Skeletal muscle tissue (tissue), 4 donors: ENCODE results near the gene TRAF1. TPM values are rescaled to one million over a fixed set of nuclear protein-coding genes. Genes with fewer than 3 reads are reported as not detected.
A peak's percentile ranks its signal among the peaks of the same experiment; 100 is the strongest.

Source experiments
- H3K27ac ChIP-seq: one replicate; pipeline ENCODE4 v1.7.0; 2013; ENCODE audit warnings: mild to moderate bottlenecking, low read depth, low read length, inconsistent platforms
- H3K27me3 ChIP-seq, 3 donors: one replicate each; pipeline ENCODE4 v1.7.0; 2013; ENCODE audit warnings: low read length in 3 of 3; ENCODE audit not compliant: control insufficient read depth in 3 of 3, insufficient read depth in 3 of 3
- H3K36me3 ChIP-seq, 3 donors: one replicate each; pipeline ENCODE4 v1.7.0; 2013; ENCODE audit warnings: low read length in 3 of 3; ENCODE audit not compliant: control insufficient read depth in 3 of 3, insufficient read depth in 3 of 3
- H3K4me1 ChIP-seq, 3 donors: one replicate each; pipeline ENCODE4 v1.7.0; 2013; ENCODE audit warnings: low read length in 3 of 3, mild to moderate bottlenecking in 3 of 3; ENCODE audit not compliant: control insufficient read depth in 3 of 3, insufficient read depth in 3 of 3
- H3K4me3 ChIP-seq, 3 donors: one replicate each; pipeline ENCODE4 v1.7.0; 2013; ENCODE audit warnings: low read length in 3 of 3
- H3K9ac ChIP-seq, 3 donors: one replicate each; pipeline ENCODE4 v1.7.0; 2013; ENCODE audit warnings: low read length in 3 of 3, mild to moderate bottlenecking in 3 of 3, moderate library complexity in 2 of 3, low read depth in 1 of 3
- H3K9me3 ChIP-seq, 3 donors: one replicate each; pipeline ENCODE4 v1.7.0; 2013; ENCODE audit warnings: low read length in 3 of 3; ENCODE audit not compliant: control insufficient read depth in 3 of 3
- total RNA-seq: library from RNA; depleted of rRNA; stranded (reverse); fragments of >200 nt; gene quantifications from one replicate; pipeline ENCODE4 v1.2.3, GENCODE V29; 2014
- donor health status: Osteomylitis.

Gene TRAF1
- total RNA-seq, 1 donor from 2014 or later, result 2.1 TPM

DNA sequence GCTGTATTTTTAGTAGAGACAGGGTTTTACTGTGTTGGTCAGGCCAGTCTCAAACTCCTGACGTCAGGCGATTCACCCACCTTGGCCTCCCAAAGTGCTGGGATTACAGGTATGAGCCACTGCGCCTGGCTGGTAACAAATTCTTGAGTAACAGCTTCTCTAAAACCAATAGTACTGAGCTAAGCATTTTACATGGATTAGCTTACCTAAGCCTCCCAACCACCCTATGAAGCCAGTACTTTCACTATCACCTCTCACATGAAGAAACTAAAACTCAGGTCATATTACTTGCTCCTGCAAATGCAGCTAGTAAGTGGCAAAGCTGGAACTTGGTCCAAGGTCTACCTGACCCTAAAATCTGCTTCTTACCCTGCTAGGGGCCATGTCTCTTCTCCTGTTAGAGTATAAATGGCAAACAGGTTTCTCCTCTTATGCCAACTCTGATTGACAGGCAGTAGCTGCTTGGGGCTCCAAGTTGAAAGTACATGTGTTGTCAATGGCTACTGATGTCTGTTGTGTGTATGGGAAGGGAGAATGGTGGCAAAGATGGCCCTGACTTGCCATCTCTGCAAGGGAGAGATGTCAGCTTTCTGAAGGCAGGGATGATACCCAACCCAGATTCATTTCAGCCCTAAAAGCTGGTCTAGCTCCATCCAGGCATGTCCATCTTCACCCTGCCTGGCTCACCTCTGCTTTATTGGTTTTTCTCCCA, 53.6 kb downstream of the TRAF1 start:
- no peak overlapping the region for H3K9ac ChIP-seq

DNA sequence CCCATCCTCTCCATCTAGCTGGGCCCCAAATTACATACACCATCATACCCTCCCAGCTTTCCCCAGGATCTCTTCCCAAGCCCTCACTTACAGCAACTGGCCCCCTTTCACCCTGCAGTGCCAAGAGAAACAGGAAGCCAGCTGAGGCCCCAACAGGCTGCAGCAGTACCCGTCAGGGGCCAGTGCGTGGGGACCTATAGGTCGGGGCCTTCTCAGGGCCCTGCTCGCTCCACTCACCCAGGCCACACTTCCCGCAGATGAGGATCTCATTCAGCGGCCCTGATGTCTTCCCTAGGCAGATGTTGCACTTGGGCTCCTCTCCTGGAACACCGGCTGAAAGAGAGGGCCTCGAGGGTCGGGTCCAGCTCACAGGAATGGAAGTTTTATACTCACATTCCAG, 56.4 kb downstream of the TRAF1 start:
- H3K27ac ChIP-seq, result no peak overlapping the region
- H3K9me3 ChIP-seq, result no peaks in the 10 kb centered on the region
- H3K36me3 ChIP-seq, result peaks cover 0 to 7% (median 7%) of the 10 kb centered on the region in 3 donors
- peaks cover 7 to 20% (median 11%) of the 10 kb centered on the region in 3 donors for H3K4me1 ChIP-seq
- no peak overlapping the region for H3K9ac ChIP-seq
- H3K27me3 ChIP-seq, result no peaks in the 10 kb centered on the region
- H3K4me3 ChIP-seq, result no peak overlapping the region

More for the DNA sequence above, 53.6 kb downstream of the TRAF1 start:
- Histone ChIP-seq H3K27ac (no peak overlapping the region), H3K4me3 (no peak overlapping the region), H3K27me3 (peaks cover 0 to 6% (median 5%) of the 10 kb centered on the region in 3 donors), H3K4me1 (peaks cover 5 to 25% (median 17%) of the 10 kb centered on the region in 3 donors), H3K36me3 (peaks cover 0 to 2% (median 0%) of the 10 kb centered on the region in 3 donors), H3K9me3 (no peaks in the 10 kb centered on the region)

DNA sequence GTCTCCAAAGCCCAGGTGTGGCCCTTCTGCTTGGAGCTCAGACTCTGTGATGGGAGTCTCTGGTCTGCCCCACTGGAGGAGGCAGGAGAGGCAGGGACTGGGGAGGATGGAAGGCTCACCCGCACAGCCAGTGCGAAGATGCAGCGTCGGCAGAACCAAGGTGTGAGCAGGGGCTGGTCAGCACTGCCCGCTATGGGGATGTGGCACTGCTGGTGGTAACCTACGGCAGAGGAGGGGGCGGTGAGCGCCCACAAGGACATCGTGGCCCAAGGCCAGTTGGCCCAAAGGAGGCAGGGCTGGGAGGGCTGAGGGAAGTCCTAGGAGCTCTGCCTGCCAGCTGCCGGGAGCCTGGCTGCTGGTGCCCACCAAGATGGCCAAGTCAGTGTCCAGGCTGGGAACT, 56.9 kb downstream of the TRAF1 start:
- Histone ChIP-seq H3K9ac (peak overlapping the region in 1 of 3 donors; percentile 79), H3K27ac (peak overlapping the region; percentile 66)

DNA sequence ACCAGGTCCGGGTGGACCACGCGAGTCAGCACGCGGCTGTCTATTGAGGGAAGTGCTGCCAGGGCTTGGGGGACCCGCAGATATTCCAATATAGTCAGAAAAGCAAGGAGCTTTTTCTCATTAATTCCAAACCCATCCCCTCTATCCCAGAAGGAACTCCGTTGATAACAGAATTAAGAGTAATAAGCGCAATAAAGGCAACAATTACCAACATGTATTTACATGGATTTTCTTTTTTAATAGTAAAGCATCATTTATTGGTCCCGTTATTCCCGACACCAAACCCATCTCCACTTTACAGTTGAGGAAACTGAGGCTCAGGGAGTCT, 57.3 kb downstream of the TRAF1 start:
- peaks cover 9 to 21% (median 11%) of the 10 kb centered on the region in 3 donors for H3K4me1 ChIP-seq
- peak overlapping the region; percentile 68 to 79 (median 78) for H3K9ac ChIP-seq
- no peaks in the 10 kb centered on the region for H3K27me3 ChIP-seq
- H3K36me3 ChIP-seq, result peaks cover 0 to 9% (median 7%) of the 10 kb centered on the region in 3 donors
- peak overlapping the region; percentile 70 to 89 (median 88) for H3K4me3 ChIP-seq
- H3K27ac ChIP-seq, result peak overlapping the region; percentile 66
- H3K9me3 ChIP-seq, result no peaks in the 10 kb centered on the region

More for the DNA sequence above, 56.9 kb downstream of the TRAF1 start:
- Histone ChIP-seq H3K9me3 (no peaks in the 10 kb centered on the region), H3K4me1 (peaks cover 9 to 21% (median 11%) of the 10 kb centered on the region in 3 donors), H3K27me3 (no peaks in the 10 kb centered on the region), H3K4me3 (no peak overlapping the region), H3K36me3 (peaks cover 0 to 9% (median 7%) of the 10 kb centered on the region in 3 donors)

DNA sequence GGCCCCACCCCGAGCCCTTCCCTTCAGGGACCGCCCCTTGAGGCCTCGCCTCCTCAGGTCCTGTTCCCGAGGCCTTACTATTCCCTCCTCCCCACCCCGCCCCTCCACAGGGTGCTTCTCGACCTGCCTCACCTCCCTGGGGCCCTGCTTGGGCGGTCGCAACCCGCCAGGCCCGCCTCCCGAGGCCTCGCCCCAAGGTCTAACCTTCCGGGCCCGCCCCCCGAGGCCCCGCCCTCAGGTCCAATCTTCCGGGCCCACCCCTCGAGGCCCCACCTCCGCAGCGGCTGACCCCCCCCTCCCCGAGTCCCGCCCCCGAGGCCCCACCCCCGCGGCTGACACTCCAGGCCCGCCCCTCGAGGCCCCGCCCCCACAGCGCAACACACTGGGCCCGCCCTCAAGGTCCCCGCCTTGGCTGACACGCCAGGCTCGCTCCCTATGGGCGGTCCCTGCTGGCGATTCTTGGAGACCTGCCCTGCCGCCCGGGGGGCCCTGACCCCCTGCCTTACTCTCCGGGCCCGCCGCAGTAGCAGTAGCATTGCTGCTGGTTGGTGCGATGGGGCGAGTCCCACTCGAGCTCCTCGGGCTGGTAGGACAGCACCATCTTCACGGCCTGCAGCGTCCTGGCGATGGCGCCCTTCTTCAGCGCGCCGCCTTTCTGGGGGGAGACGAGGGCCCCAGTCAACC, 57.8 kb downstream of the TRAF1 start:
- peak overlapping the region; percentile 80 to 89 (median 88) for H3K4me3 ChIP-seq
- H3K9me3 ChIP-seq, result no peaks in the 10 kb centered on the region
- H3K27ac ChIP-seq, result peak overlapping the region; percentile 68
- peak overlapping the region; percentile 68 to 79 (median 78) for H3K9ac ChIP-seq
- peaks cover 1 to 9% (median 7%) of the 10 kb centered on the region in 3 donors for H3K36me3 ChIP-seq
- peaks cover 9 to 21% (median 11%) of the 10 kb centered on the region in 3 donors for H3K4me1 ChIP-seq
- no peaks in the 10 kb centered on the region for H3K27me3 ChIP-seq

DNA sequence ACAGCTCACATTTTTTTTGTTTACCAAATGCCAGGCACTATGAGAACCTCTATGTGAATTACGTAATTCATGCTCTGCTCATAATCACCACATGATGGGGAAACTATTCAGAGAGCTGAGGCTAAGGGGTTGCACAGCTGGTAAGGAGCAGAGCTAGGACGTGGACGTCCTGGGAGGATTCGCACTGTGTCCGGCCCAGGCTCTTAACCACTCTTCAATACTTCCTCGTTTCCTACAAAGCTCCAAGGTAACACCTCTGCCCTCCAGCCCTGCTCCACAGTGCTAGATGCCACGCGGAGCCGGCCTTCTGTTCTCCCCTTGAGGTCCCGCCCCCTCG, 58.3 kb downstream of the TRAF1 start:
- peak overlapping the region; percentile 34 to 75 (median 65) for H3K9ac ChIP-seq
- peak overlapping the region; percentile 74 to 80 (median 75) for H3K4me3 ChIP-seq
- H3K36me3 ChIP-seq, result peaks cover 6 to 13% (median 9%) of the 10 kb centered on the region in 3 donors
- no peaks in the 10 kb centered on the region for H3K27me3 ChIP-seq
- peak overlapping the region; percentile 68 for H3K27ac ChIP-seq
- no peaks in the 10 kb centered on the region for H3K9me3 ChIP-seq
- H3K4me1 ChIP-seq, result peaks cover 9 to 21% (median 11%) of the 10 kb centered on the region in 3 donors

DNA sequence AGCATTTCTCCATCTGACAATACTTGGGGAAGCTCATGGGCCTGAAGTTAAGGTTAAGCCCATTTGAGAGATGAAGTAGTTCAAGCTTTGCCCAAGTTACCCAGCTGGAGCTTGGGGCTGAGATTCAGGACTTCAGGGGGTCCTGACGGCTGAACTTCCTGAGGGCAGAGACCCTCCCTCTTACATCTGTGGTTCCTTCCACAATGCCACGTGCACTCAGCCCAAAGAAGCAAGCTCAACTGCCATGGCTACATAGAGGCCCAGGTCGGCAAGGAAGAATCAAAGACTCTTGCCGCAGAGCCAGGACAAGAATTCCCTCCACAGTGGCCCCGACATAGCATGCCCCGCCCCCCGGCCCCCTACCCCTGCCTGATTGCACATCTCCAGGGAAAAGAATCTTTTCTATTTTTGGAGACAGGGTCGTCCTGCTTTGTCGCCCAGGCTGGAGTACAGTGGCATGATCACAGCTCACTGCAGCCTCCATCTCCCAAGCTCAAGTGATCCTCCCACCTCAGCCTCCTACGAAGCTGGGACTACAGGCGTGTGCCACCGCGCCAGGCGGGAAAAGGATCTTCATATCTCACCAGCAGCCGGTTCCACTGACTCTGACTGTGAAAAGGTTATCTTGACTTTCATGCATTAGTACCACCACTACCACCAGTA, 58.8 kb downstream of the TRAF1 start:
- Histone ChIP-seq H3K4me3 (peak overlapping the region; percentile 74 to 80 (median 75)), H3K4me1 (peaks cover 9 to 21% (median 11%) of the 10 kb centered on the region in 3 donors), H3K27ac (peak overlapping the region; percentile 68), H3K36me3 (peaks cover 6 to 13% (median 10%) of the 10 kb centered on the region in 3 donors), H3K9ac (peak overlapping the region; percentile 34 to 75 (median 65)), H3K27me3 (no peaks in the 10 kb centered on the region), H3K9me3 (no peaks in the 10 kb centered on the region)

DNA sequence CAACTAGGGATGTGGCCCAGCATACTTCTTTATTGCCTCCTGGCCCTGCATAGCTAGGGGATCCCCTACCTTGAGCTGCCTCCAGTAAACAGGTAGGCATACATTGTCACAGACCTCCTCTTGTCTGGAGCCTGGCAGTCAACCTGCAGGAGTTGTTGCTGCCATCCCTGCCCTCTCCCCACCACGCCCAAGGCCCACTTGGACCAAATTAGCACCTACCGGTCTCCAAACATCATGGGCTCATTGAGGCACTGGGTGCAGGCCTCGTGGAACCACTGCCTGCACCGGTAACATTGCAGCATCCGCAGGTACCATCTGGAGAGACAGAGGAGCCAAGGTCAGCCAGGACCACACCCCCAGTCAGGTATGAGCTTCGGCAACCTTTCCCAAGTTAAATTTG, 59.9 kb downstream of the TRAF1 start:
- H3K9ac ChIP-seq, result no peak overlapping the region
- no peaks in the 10 kb centered on the region for H3K9me3 ChIP-seq
- H3K27ac ChIP-seq, result no peak overlapping the region
- H3K4me1 ChIP-seq, result peaks cover 9 to 21% (median 11%) of the 10 kb centered on the region in 3 donors
- H3K4me3 ChIP-seq, result no peak overlapping the region
- peaks cover 16 to 24% (median 16%) of the 10 kb centered on the region in 3 donors for H3K36me3 ChIP-seq
- H3K27me3 ChIP-seq, result no peaks in the 10 kb centered on the region

DNA sequence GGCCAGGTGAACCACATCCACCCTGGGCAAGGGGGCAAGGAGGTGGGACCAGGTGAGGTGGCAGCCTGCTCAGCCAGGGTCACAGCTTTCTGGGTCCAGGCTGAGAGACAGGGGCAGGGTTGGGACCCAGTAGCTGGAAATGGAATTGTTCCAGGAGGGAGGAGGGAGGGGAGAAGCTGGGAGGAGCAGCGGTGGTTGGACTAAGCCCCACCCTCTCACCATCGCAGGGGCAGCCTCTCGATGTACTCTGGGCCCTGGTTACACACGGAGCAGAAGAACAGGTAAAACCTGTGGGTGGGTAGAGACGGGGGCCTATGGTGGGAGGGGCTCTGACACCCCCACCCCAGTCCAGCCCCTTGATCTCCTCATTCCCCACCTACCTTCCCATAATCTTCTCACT, 60.8 kb downstream of the TRAF1 start:
- Histone ChIP-seq H3K27me3 (no peaks in the 10 kb centered on the region), H3K36me3 (peaks cover 21 to 31% (median 23%) of the 10 kb centered on the region in 3 donors), H3K9ac (peak overlapping the region in 1 of 3 donors; percentile 33), H3K27ac (no peak overlapping the region), H3K4me1 (peaks cover 9 to 21% (median 11%) of the 10 kb centered on the region in 3 donors), H3K4me3 (no peak overlapping the region), H3K9me3 (no peaks in the 10 kb centered on the region)
